Activated CD4-positive, alpha-beta T cell treated with anti-CD3 and anti-CD28 coated beads, Interleukin-2, Interleukin-6, amounts not matched to agents 100 ng/mL and 50 ng/mL, durations not matched to agents 16 hours and 8 hours (primary cell): Measurements from ENCODE around the gene OR14A2.
A peak's percentile ranks its signal among the peaks of the same experiment; 100 is the strongest.
"Not testable (repeated sequence)": the region's sequence is repeated elsewhere in the genome, so short reads cannot be mapped to it uniquely, and the experiment has no call there.

Experiments used
- DNase-seq: peaks from one replicate; pipeline ENCODE4 v3.0.0-alpha.2; 2020

Gene OR14A2

GRCh38 chr1:247748041-247748440 is at the start of gene OR14A2:
TSS of gene OR14A2 (minus strand) at chr1:247748141.
- DNase-seq: no peak

GRCh38 chr1:247797518-247797917 is 49.6 kb upstream of the OR14A2 start:
- DNase-seq: no peak

GRCh38 chr1:247769603-247770002 is 21.7 kb upstream of the OR14A2 start:
- no peak for DNase-seq

GRCh38 chr1:247760456-247760855 is 12.5 kb upstream of the OR14A2 start, which contains the start of gene OR1C1:
TSS of gene OR1C1 (minus strand) at chr1:247760556. CDS start at chr1:247758406, 2,150 bp downstream.
- no peak for DNase-seq

GRCh38 chr1:247754311-247754710 is 6.4 kb upstream of the OR14A2 start:
- DNase-seq: not testable (repeated sequence)

GRCh38 chr1:247749870-247750269 is 1.9 kb upstream of the OR14A2 start:
- no peak for DNase-seq

GRCh38 chr1:247747616-247748015 is 325 bp downstream of the OR14A2 start:
- no peak for DNase-seq

- no peak for DNase-seq
Measured at GRCh38 chr1:247746391-247746935, 1.5 kb downstream of the OR14A2 start.

GRCh38 chr1:247742215-247742760 is 5.7 kb downstream of the OR14A2 start:
- DNase-seq: not testable (repeated sequence)

GRCh38 chr1:247741756-247742155 is 6.2 kb downstream of the OR14A2 start:
- no peak for DNase-seq

- no peak for DNase-seq
Measured at GRCh38 chr1:247740721-247741120, 7.2 kb downstream of the OR14A2 start.

- DNase-seq: no peak
Measured at GRCh38 chr1:247738315-247738714, 9.6 kb downstream of the OR14A2 start, which contains the start of gene OR14K1. TSS of gene OR14K1 (plus strand) at chr1:247738615. CDS start at chr1:247738615, 0 bp downstream.

- DNase-seq: no peak
Measured at GRCh38 chr1:247721222-247721621, 26.7 kb downstream of the OR14A2 start.

- DNase-seq: no peak
Measured at GRCh38 chr1:247716546-247716945, 31.4 kb downstream of the OR14A2 start, which contains the start of gene OR6F1. TSS of gene OR6F1 (minus strand) at chr1:247716646. CDS start at chr1:247712755, 3,891 bp downstream.

- no peak for DNase-seq
Measured at GRCh38 chr1:247713753-247714152, 34.2 kb downstream of the OR14A2 start.

GRCh38 chr1:247710681-247711080 is 37.3 kb downstream of the OR14A2 start:
- DNase-seq: not testable (repeated sequence)

- no peak for DNase-seq
Measured at GRCh38 chr1:247701338-247701737, 46.6 kb downstream of the OR14A2 start.

- peak; percentile 67 for DNase-seq
Measured at GRCh38 chr1:247681288-247681897, 66.5 kb downstream of the OR14A2 start.

GRCh38 chr1:247680171-247680570 is 67.8 kb downstream of the OR14A2 start:
- DNase-seq: no peak

- no peak for DNase-seq
Measured at GRCh38 chr1:247679639-247680038, 68.3 kb downstream of the OR14A2 start, which contains the start of gene OR13G1. TSS of gene OR13G1 (minus strand) at chr1:247679739. CDS start at chr1:247673041, 6,698 bp downstream.
